Measurements from ENCODE around the gene ATP2A1.

ATP2A1 gene

GRCh38 chr16:28899882-28900590 is 21.7 kb downstream of the ATP2A1 start:
- Histone ChIP-seq H3K27ac (ENCODE audit: low read depth, low read length) (no peak overlapping the region), H3K9me3 (ENCODE audit: control insufficient read depth, insufficient read depth, low read length) (no peaks in the 10 kb centered on the region), H3K4me1 (ENCODE audit: control insufficient read depth, insufficient read depth, low read length) (no peaks in the 10 kb centered on the region), H3K9ac (ENCODE audit: low read depth, low read length) (no peak overlapping the region), H3K4me3 (ENCODE audit: low read depth, low read length) (no peak overlapping the region), H3K27me3 (ENCODE audit: control insufficient read depth, insufficient read depth, low read length) (no peaks in the 10 kb centered on the region), H3K36me3 (ENCODE audit: control insufficient read depth, insufficient read depth, low read length) (0 out of 2 replicates have a peak, but pooled peaks cover 4% of the 10 kb centered on the region)

DNA sequence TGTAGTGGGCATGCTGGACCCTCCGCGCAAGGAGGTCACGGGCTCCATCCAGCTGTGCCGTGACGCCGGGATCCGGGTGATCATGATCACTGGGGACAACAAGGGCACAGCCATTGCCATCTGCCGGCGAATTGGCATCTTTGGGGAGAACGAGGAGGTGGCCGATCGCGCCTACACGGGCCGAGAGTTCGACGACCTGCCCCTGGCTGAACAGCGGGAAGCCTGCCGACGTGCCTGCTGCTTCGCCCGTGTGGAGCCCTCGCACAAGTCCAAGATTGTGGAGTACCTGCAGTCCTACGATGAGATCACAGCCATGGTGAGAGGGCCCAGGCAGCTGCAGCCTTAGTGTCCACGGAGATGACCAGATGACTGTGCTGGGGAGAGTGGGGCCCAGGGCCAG is 22.3 kb downstream of the ATP2A1 start:
- H3K9me3 ChIP-seq (ENCODE audit: control insufficient read depth, insufficient read depth, low read length), result no peaks in the 10 kb centered on the region
- no peaks in the 10 kb centered on the region for H3K27me3 ChIP-seq (ENCODE audit: control insufficient read depth, insufficient read depth, low read length)
- no peak overlapping the region for H3K4me3 ChIP-seq (ENCODE audit: low read depth, low read length)
- no peak overlapping the region for H3K9ac ChIP-seq (ENCODE audit: low read depth, low read length)
- 0 out of 2 replicates have a peak, but pooled peaks cover 6% of the 10 kb centered on the region for H3K36me3 ChIP-seq (ENCODE audit: control insufficient read depth, insufficient read depth, low read length)
- H3K27ac ChIP-seq (ENCODE audit: low read depth, low read length), result no peak overlapping the region
- no peaks in the 10 kb centered on the region for H3K4me1 ChIP-seq (ENCODE audit: control insufficient read depth, insufficient read depth, low read length)

GRCh38 chr16:28901862-28902261 is 23.6 kb downstream of the ATP2A1 start:
- Histone ChIP-seq H3K9ac (ENCODE audit: low read depth, low read length) (no peak overlapping the region), H3K36me3 (ENCODE audit: control insufficient read depth, insufficient read depth, low read length) (0 out of 2 replicates have a peak, but pooled peaks cover 6% of the 10 kb centered on the region)

DNA sequence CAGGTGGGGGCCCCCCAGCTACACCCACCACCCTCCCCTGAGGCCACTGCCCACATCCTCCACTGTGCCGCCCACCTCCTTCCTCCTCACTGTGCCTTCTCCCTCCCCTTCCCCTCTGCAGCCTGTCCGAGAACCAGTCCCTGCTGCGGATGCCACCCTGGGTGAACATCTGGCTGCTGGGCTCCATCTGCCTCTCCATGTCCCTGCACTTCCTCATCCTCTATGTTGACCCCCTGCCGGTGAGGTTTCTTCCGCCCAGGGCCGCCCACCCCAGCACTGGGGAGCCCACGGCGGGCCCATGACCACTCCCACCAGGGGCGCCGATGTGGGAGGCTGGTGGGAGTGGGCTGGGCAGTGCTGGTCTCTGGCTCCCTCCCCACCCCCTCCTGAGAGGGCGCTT is 24.6 kb downstream of the ATP2A1 start:
- H3K27ac ChIP-seq (ENCODE audit: low read depth, low read length), result no peak overlapping the region
- H3K4me3 ChIP-seq (ENCODE audit: low read depth, low read length), result no peak overlapping the region
- 0 out of 2 replicates have a peak, but pooled peaks cover 6% of the 10 kb centered on the region for H3K36me3 ChIP-seq (ENCODE audit: control insufficient read depth, insufficient read depth, low read length)

More at GRCh38 chr16:28901862-28902261, 23.6 kb downstream of the ATP2A1 start:
- no peaks in the 10 kb centered on the region for H3K27me3 ChIP-seq (ENCODE audit: control insufficient read depth, insufficient read depth, low read length)
- no peaks in the 10 kb centered on the region for H3K9me3 ChIP-seq (ENCODE audit: control insufficient read depth, insufficient read depth, low read length)
- no peaks in the 10 kb centered on the region for H3K4me1 ChIP-seq (ENCODE audit: control insufficient read depth, insufficient read depth, low read length)
- no peak overlapping the region for H3K27ac ChIP-seq (ENCODE audit: low read depth, low read length)
- no peak overlapping the region for H3K4me3 ChIP-seq (ENCODE audit: low read depth, low read length)

GRCh38 chr16:28903344-28904042 is 25.2 kb downstream of the ATP2A1 start:
- no peaks in the 10 kb centered on the region for H3K4me1 ChIP-seq (ENCODE audit: control insufficient read depth, insufficient read depth, low read length)
- H3K9ac ChIP-seq (ENCODE audit: low read depth, low read length), result no peak overlapping the region
- H3K36me3 ChIP-seq (ENCODE audit: control insufficient read depth, insufficient read depth, low read length), result peaks cover 11% of the 10 kb centered on the region
- no peak overlapping the region for H3K4me3 ChIP-seq (ENCODE audit: low read depth, low read length)
- no peaks in the 10 kb centered on the region for H3K9me3 ChIP-seq (ENCODE audit: control insufficient read depth, insufficient read depth, low read length)
- no peaks in the 10 kb centered on the region for H3K27me3 ChIP-seq (ENCODE audit: control insufficient read depth, insufficient read depth, low read length)
- no peak overlapping the region for H3K27ac ChIP-seq (ENCODE audit: low read depth, low read length)

More for the DNA sequence above, 24.6 kb downstream of the ATP2A1 start:
- H3K27me3 ChIP-seq (ENCODE audit: control insufficient read depth, insufficient read depth, low read length), result no peaks in the 10 kb centered on the region
- no peak overlapping the region for H3K9ac ChIP-seq (ENCODE audit: low read depth, low read length)
- no peaks in the 10 kb centered on the region for H3K9me3 ChIP-seq (ENCODE audit: control insufficient read depth, insufficient read depth, low read length)
- H3K4me1 ChIP-seq (ENCODE audit: control insufficient read depth, insufficient read depth, low read length), result no peaks in the 10 kb centered on the region

DNA sequence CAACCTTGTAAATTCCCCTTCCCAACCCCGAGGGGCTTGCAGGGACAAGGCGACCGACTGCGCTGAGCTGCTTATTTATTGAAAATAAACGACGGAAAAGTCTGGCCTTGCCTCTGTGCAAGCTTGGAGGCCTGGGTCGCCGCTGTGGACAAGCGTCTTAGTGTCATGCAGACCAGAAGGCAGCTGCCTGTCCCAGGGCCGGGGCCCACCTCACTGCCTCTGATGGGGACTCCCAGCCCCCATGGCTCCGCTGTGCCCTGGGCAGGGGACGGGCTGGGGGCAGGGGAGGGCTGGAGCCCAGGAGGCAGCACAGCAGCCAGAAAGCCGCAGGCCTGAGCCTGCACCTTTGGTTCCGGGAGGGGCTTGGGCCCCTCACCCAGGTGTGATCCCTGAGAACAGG is 26.1 kb downstream of the ATP2A1 start:
- H3K27ac ChIP-seq (ENCODE audit: low read depth, low read length), result no peak overlapping the region
- no peaks in the 10 kb centered on the region for H3K4me1 ChIP-seq (ENCODE audit: control insufficient read depth, insufficient read depth, low read length)
- no peaks in the 10 kb centered on the region for H3K9me3 ChIP-seq (ENCODE audit: control insufficient read depth, insufficient read depth, low read length)
- peaks cover 14% of the 10 kb centered on the region for H3K36me3 ChIP-seq (ENCODE audit: control insufficient read depth, insufficient read depth, low read length)
- no peak overlapping the region for H3K4me3 ChIP-seq (ENCODE audit: low read depth, low read length)
- H3K27me3 ChIP-seq (ENCODE audit: control insufficient read depth, insufficient read depth, low read length), result no peaks in the 10 kb centered on the region
- H3K9ac ChIP-seq (ENCODE audit: low read depth, low read length), result no peak overlapping the region

DNA sequence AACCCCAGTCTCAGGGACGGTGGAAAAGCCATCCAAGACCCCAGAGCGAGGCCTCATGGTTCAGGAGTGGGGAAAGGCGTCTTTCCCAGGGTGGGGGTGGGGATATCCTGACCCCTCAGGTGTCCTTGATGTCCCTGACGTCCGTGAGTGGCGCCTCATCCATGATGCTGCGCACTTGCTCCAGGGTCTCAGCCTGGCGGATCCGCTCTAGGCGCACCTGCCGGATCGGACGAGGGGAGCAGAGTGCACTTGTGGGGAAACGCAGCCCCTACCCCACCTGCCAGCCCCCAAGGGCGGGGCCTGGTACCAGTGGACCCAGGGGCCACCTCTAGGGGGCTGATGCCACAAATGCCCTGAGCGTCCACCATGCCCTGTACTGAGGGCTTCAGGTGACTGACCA is 26.5 kb downstream of the ATP2A1 start:
- Histone ChIP-seq H3K9me3 (ENCODE audit: control insufficient read depth, insufficient read depth, low read length) (no peaks in the 10 kb centered on the region), H3K9ac (ENCODE audit: low read depth, low read length) (no peak overlapping the region), H3K27me3 (ENCODE audit: control insufficient read depth, insufficient read depth, low read length) (no peaks in the 10 kb centered on the region), H3K4me3 (ENCODE audit: low read depth, low read length) (no peak overlapping the region), H3K36me3 (ENCODE audit: control insufficient read depth, insufficient read depth, low read length) (peaks cover 14% of the 10 kb centered on the region), H3K27ac (ENCODE audit: low read depth, low read length) (no peak overlapping the region), H3K4me1 (ENCODE audit: control insufficient read depth, insufficient read depth, low read length) (no peaks in the 10 kb centered on the region)

DNA sequence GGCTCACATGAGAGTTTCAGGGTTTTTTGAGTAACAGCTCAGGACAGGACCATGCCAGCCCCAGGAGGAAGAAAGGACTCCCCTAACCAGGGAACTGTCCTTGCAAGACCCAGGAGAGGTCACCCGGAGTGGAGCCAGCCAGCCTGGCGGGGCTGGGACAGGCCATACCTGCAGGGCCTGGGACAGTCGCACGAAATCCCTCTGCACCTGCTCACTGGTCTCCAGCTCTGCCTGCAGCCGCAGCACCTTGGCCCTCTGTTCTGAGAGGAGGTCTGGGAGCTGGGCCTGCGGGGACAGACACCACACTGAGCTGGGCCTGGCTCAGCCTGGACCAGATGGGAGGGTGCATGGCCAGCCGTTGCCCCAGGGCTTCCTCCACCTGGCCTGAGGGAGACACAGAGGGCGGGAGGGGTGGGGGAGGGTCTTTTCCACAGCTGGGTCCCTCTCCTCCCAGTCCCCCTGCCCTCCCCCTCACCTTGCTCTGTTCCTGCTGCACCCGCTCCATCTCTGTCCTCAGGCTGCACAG is 27.0 kb downstream of the ATP2A1 start:
- no peak overlapping the region for H3K4me3 ChIP-seq (ENCODE audit: low read depth, low read length)
- no peaks in the 10 kb centered on the region for H3K9me3 ChIP-seq (ENCODE audit: control insufficient read depth, insufficient read depth, low read length)
- H3K27ac ChIP-seq (ENCODE audit: low read depth, low read length), result no peak overlapping the region
- H3K27me3 ChIP-seq (ENCODE audit: control insufficient read depth, insufficient read depth, low read length), result no peaks in the 10 kb centered on the region
- H3K4me1 ChIP-seq (ENCODE audit: control insufficient read depth, insufficient read depth, low read length), result no peaks in the 10 kb centered on the region
- peaks cover 15% of the 10 kb centered on the region for H3K36me3 ChIP-seq (ENCODE audit: control insufficient read depth, insufficient read depth, low read length)
- H3K9ac ChIP-seq (ENCODE audit: low read depth, low read length), result no peak overlapping the region

- H3K4me1 ChIP-seq (ENCODE audit: control insufficient read depth, insufficient read depth, low read length), result no peaks in the 10 kb centered on the region
- no peaks in the 10 kb centered on the region for H3K9me3 ChIP-seq (ENCODE audit: control insufficient read depth, insufficient read depth, low read length)
- H3K36me3 ChIP-seq (ENCODE audit: control insufficient read depth, insufficient read depth, low read length), result peaks cover 21% of the 10 kb centered on the region
- no peaks in the 10 kb centered on the region for H3K27me3 ChIP-seq (ENCODE audit: control insufficient read depth, insufficient read depth, low read length)
- no peak overlapping the region for H3K27ac ChIP-seq (ENCODE audit: low read depth, low read length)
- H3K9ac ChIP-seq (ENCODE audit: low read depth, low read length), result no peak overlapping the region
- H3K4me3 ChIP-seq (ENCODE audit: low read depth, low read length), result no peak overlapping the region
Measured at GRCh38 chr16:28905800-28906372, 27.6 kb downstream of the ATP2A1 start.

DNA sequence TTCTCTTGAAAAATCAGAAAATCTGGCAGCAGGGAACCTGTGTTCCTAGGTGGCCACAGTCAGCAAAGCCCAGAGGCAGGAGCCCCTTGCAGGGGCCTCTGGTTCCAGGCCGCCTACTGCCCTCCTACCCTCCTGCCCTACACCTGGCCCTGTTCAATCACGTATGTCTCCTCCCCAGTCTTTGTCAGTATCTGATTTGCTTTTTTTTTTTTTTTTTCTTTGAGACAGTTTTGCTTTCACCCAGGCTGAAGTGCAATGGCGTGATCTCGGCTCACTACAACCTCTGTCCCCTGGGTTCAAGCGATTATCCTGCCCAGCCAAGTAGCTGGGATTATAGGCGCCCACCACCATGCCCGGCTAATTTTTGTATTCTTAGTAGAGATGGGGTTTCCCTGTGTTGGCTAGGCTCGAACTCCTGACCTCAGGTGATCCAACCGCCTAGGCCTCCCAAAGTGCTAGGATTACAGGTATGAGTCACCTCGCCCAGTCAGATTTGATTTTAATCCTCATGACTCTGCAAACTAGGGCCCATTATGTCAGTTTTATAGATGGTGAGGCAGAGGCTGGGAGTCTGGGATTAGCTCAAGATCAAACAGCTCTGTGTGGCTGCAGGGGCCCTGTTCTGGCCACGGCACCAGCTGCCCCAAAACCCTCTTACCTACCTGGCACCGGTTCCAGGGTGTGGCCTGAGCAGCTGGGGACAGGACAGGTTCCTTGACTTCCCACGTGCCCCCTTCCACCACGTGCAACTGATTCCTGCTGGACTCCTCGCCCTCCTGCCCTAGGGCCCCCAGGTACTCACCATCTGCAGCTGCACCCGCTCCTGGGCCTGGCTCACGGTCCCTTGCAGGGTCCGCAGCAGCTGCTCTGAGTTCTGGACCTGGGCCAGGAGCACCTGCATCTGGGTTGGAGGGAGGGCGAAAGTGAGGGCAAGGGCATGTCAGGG is 32.1 kb downstream of the ATP2A1 start:
- no peak overlapping the region for H3K4me3 ChIP-seq (ENCODE audit: low read depth, low read length)
- no peaks in the 10 kb centered on the region for H3K9me3 ChIP-seq (ENCODE audit: control insufficient read depth, insufficient read depth, low read length)
- H3K36me3 ChIP-seq (ENCODE audit: control insufficient read depth, insufficient read depth, low read length), result peaks cover 34% of the 10 kb centered on the region
- H3K4me1 ChIP-seq (ENCODE audit: control insufficient read depth, insufficient read depth, low read length), result no peaks in the 10 kb centered on the region
- H3K9ac ChIP-seq (ENCODE audit: low read depth, low read length), result no peak overlapping the region
- no peaks in the 10 kb centered on the region for H3K27me3 ChIP-seq (ENCODE audit: control insufficient read depth, insufficient read depth, low read length)
- no peak overlapping the region for H3K27ac ChIP-seq (ENCODE audit: low read depth, low read length)
